Adrenal gland (tissue), 12 donors: ENCODE results near the gene ZNF366. TPM values are rescaled to one million over a fixed set of nuclear protein-coding genes. Genes with fewer than 3 reads are reported as not detected.
A peak's percentile ranks its signal among the peaks of the same experiment; 100 is the strongest.

Experiments
- DNase-seq, 7 donors: peaks; one replicate each; pipeline ENCODE4 v3.0.0-alpha.2; 2019 to 2020
- H3K27ac ChIP-seq, 5 donors: fragments of 200-600 bp; sonication (generic) in 4 of 5; 1 replicate in 3 of 5; 2 replicates in 2 of 5; pipeline versions ENCODE4 v1.5.1 to v1.8.0; 2016 to 2020; ENCODE audit warnings: mild to moderate bottlenecking in 1 of 5
- H3K27me3 ChIP-seq: fragments of 200-600 bp; 2 replicates; pipeline ENCODE4 v1.8.0; 2021
- H3K36me3 ChIP-seq, 2 donors: fragments of 200-600 bp; replicated peaks in 1 of 2; 1 replicate in 1 of 2; 2 replicates in 1 of 2; pipeline versions ENCODE4 v1.5.1 to v1.8.0; 2018 to 2022
- H3K4me1 ChIP-seq, 2 donors: fragments of 200-600 bp; replicated peaks in 1 of 2; 1 replicate in 1 of 2; 2 replicates in 1 of 2; pipeline versions ENCODE4 v1.5.1 to v1.8.0; 2018 to 2021
- H3K4me3 ChIP-seq, 4 donors: fragments of 200-600 bp; sonication (generic) in 3 of 4; one replicate each; pipeline ENCODE4 v1.5.1; 2016 to 2018
- H3K9me3 ChIP-seq, 3 donors: fragments of 200-600 bp; sonication (generic) in 1 of 3; replicated peaks in 1 of 3; 1 replicate in 2 of 3; 2 replicates in 1 of 3; pipeline versions ENCODE4 v1.5.1 to v1.8.0; 2016 to 2021
- POLR2A ChIP-seq, 2 donors: fragments of 450-650 bp; IDR thresholded peaks; one replicate each; pipeline ENCODE4 v1.6.1; 2017; ENCODE audit warnings: antibody characterized with exemption in 2 of 2, mild to moderate bottlenecking in 2 of 2, moderate library complexity in 1 of 2
- WGBS, 4 donors: extraction: QIAGEN DNeasy Blood & Tissue Kit in 2 of 4; methylation state at CpG; one replicate each; pipeline versions ENCODE4 v1.1.5 to v1.1.7; 2013 to 2017; 5-methylcytosine and 5-hydroxymethylcytosine counted together
- intact Hi-C, 2 donors: fragments of 100-400 bp; cut with DNase I; formaldehyde crosslinking; loops; one replicate each; pipeline versions ENCODE4 v1.14.1 to v1.15.0; 2022 to 2023
- polyA plus RNA-seq, 3 donors: library from polyadenylated mRNA; stranded (reverse); fragments of 200-250 nt in 2 of 3; fragments of 350-450 nt in 1 of 3; fragmentation: Illumina TruSeq in 1 of 3; extraction: RNeasy Lipid Tissue Mini Kit (QIAGEN cat#74804) in 1 of 3; gene quantifications; one replicate each; pipeline ENCODE4 v1.2.3, GENCODE V29; 2013 to 2014
- total RNA-seq, 9 donors: library from RNA; depleted of rRNA in 4 of 9; stranded (reverse); fragments of >200 nt in 4 of 9; fragments of 120-200 nt in 1 of 9; fragmentation: NEBNext Ultra II Directional in 1 of 9; extraction: Animal tissue kit (Norgen Biotek cat#: 25700) in 1 of 9; gene quantifications; one replicate each; pipeline versions ENCODE4 v1.1.0 to v1.2.4, GENCODE V29; 2013 to 2023
- TF ChIP-seq, protein P1 (sequence below), 6 experiments: fragments of 450-650 bp in 4 of 6; fragments of 200-600 bp in 2 of 6; sonication (generic) in 1 of 6; IDR thresholded peaks; 1 replicate in 5 of 6; 2 replicates in 1 of 6; pipeline versions ENCODE4 v1.5.1 to v1.8.0; 2016 to 2021; ENCODE audit warnings: antibody characterized with exemption in 6 of 6, mild to moderate bottlenecking in 2 of 6, moderate library complexity in 1 of 6
- donor health status: healthy with polysubstance abuse.
- donor health status: Bipolar disorder and iron deficiency.
- donor health status: DM: yes; HTN: yes; CAD: no.
- donor health status: DM: no; HTN: no; CAD: no.
- donor health status: DM: no; HTN: no; CAD: no.
- donor health status: DM: yes; HTN: yes; CAD: no.

ZNF366 gene
- total and polyA plus RNA-seq, 12 donors: 0.24 to 5.3 (median 2.6) TPM

DNA sequence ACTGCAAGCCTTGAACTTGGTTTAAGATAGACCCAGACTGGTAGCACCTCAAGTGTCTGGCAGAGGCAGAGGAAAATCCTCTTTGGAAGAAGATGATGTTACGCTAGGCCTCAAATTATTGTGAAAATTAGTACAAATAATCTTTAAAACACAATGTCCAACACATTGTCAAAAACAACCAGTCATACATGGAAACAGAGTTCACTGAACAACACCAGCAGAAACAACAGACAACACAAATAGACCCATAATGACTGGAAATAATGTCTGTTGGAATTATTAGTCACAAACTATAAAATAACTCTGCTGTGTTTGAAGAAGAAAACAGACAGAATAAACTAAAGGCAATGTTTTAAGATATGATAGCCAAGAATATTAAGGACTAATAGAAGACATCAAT lies 15.4 kb upstream of the ZNF366 start:
- peaks cover 0 to 9% of the 10 kb centered on the region in 2 donors for H3K4me1 ChIP-seq
- no peak overlapping the region for H3K27ac ChIP-seq
- no peak overlapping the region for H3K4me3 ChIP-seq
- TF ChIP-seq POLR2A (IDR thresholded peaks at IDR 0.05): no peak
- TF ChIP-seq, protein P1, sequence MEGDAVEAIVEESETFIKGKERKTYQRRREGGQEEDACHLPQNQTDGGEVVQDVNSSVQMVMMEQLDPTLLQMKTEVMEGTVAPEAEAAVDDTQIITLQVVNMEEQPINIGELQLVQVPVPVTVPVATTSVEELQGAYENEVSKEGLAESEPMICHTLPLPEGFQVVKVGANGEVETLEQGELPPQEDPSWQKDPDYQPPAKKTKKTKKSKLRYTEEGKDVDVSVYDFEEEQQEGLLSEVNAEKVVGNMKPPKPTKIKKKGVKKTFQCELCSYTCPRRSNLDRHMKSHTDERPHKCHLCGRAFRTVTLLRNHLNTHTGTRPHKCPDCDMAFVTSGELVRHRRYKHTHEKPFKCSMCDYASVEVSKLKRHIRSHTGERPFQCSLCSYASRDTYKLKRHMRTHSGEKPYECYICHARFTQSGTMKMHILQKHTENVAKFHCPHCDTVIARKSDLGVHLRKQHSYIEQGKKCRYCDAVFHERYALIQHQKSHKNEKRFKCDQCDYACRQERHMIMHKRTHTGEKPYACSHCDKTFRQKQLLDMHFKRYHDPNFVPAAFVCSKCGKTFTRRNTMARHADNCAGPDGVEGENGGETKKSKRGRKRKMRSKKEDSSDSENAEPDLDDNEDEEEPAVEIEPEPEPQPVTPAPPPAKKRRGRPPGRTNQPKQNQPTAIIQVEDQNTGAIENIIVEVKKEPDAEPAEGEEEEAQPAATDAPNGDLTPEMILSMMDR (IDR thresholded peaks at IDR 0.05): no peak
- 97 to 100% (median 99%) methylated on average over 1 of the region's 1 CpG for WGBS, 4 donors
- H3K9me3 ChIP-seq: no peaks in the 10 kb centered on the region
- intact Hi-C loops: loop anchor here (5.0 to 10.0 kb wide), 3 partner anchors 118 to 158 kb away; no protein-coding TSS in a partner anchor
- H3K36me3 ChIP-seq: no peaks in the 10 kb centered on the region
- no peaks in the 10 kb centered on the region for H3K27me3 ChIP-seq
- DNase-seq: no peak

DNA sequence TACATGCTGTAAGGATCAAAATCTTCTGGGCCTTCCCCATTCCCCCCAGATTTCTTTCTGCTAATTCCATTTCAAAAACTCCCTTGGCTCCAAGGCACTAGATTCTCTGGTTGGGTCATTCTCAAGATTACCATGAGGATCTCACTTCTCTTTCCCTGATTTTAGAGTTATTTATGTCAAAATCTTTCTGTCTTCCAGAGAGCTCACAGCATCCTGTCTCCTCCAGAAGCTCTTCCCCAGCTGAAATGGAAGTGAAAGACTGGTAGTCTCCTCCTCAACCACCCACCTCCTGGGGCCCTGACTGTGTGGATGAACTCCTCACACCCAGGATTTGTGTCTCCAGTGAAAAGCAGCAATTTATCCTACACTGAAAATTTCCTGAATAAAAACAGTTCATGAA lies 11.9 kb upstream of the ZNF366 start:
- no peaks in the 10 kb centered on the region for H3K9me3 ChIP-seq
- intact Hi-C loops: loop anchor here in 1 of 2 donors (10.0 kb wide), 1 partner anchor 64 kb away; no protein-coding TSS in a partner anchor
- no peaks in the 10 kb centered on the region for H3K36me3 ChIP-seq
- no peaks in the 10 kb centered on the region for H3K27me3 ChIP-seq
- no peak for TF ChIP-seq POLR2A (IDR thresholded peaks at IDR 0.05)
- TF ChIP-seq, protein P1 (IDR thresholded peaks at IDR 0.05): no peak
- H3K4me1 ChIP-seq: peaks cover 0 to 9% of the 10 kb centered on the region in 2 donors
- no peak for DNase-seq
- H3K4me3 ChIP-seq: no peak overlapping the region
- H3K27ac ChIP-seq: no peak overlapping the region

DNA sequence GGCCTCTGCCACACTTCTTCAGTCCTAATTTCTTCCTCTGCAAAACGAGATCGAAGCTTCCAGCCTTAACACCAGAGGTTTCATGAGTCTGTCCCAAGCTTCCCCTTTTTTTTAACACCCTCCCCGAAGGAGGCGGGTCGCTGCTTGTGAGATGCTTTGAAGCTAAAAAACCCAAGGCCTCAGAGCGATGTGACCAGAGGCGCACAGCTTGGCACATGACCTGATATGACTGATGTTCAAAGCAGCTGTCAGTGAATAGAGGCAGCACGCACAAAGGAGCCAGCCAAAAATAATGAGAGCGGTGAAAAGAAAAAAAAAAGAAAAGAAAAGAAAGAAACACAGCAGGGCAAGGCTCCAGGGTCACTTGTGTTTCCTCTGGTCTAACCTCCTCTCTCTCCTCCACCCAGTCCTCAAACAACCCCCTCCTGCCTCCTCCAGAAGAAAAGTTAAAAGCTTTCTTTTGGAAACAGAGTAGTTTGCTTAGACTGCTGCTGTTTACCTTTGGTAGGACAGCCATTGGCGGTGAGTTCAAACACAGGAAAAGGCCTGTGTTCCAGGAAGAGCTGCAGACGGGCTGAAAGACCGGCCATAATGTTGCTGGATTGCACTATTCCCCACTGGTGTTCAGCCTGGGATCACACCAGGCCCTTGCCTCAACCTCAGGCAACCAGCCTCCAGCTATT lies 10.9 kb upstream of the ZNF366 start:
- Histone ChIP-seq H3K27ac (peak overlapping the region in 2 of 5 donors; percentile 26 to 59), H3K4me1 (peaks cover 0 to 9% of the 10 kb centered on the region in 2 donors), H3K27me3 (no peaks in the 10 kb centered on the region), H3K9me3 (no peaks in the 10 kb centered on the region), H3K4me3 (no peak overlapping the region), H3K36me3 (no peaks in the 10 kb centered on the region)
- DNase-seq: peak in 6 of 7 donors; percentile 26 to 65 (median 44)
- 46 to 65% (median 59%) methylated on average over 12 of the region's 12 CpGs for WGBS, 4 donors
- no peak for TF ChIP-seq POLR2A (IDR thresholded peaks at IDR 0.05)
- TF ChIP-seq, protein P1 (IDR thresholded peaks at IDR 0.05): no peak
- intact Hi-C loops: loop anchor here in 1 of 2 donors (10.0 kb wide), 1 partner anchor 63 kb away; no protein-coding TSS in a partner anchor

DNA sequence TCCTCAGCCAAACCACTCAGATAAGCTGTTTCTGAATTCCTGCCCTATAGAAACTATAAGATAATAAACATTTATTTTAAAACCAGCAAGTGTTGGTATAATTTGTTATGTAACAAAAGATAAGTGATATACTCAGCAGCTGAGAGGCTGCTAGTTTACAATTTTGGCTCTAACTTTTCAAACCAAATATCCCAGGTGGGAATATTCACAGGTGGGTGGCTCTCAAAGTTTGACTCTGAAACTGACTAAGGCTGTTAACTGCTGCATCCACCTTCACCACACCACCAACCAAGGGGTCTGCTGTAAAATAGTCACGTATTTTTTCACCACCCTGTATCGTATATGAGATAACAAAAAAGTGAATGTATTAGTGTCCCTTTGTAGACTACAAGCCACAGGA lies 9.7 kb upstream of the ZNF366 start:
- Histone ChIP-seq H3K4me3 (no peak overlapping the region), H3K4me1 (peaks cover 0 to 9% of the 10 kb centered on the region in 2 donors), H3K36me3 (no peaks in the 10 kb centered on the region), H3K9me3 (no peaks in the 10 kb centered on the region), H3K27ac (no peak overlapping the region), H3K27me3 (no peaks in the 10 kb centered on the region)
- no peak for DNase-seq
- intact Hi-C loops: loop anchor here in 1 of 2 donors (10.0 kb wide), 1 partner anchor 62 kb away; no protein-coding TSS in a partner anchor
- 87 to 95% (median 89%) methylated on average over 2 of the region's 2 CpGs for WGBS, 4 donors
- no peak for TF ChIP-seq POLR2A (IDR thresholded peaks at IDR 0.05)
- TF ChIP-seq, protein P1 (IDR thresholded peaks at IDR 0.05): no peak
